ENCODE measurements around the gene RALGAPA1. TPM values are rescaled to one million over a fixed set of nuclear protein-coding genes. Genes with fewer than 3 reads are reported as not detected.
"Not testable (repeated sequence)": the region's sequence is repeated elsewhere in the genome, so short reads cannot be mapped to it uniquely, and the experiment has no call there.

Gene RALGAPA1
- total and polyA plus RNA-seq, 2 donors = 24.1 to 28.7 TPM

GRCh38 chr14:35607380-35607779 lies 201.7 kb downstream of the RALGAPA1 start:
- Histone ChIP-seq H3K4me1 (ENCODE audit: control insufficient read depth in 2 of 2, insufficient read depth in 2 of 2, low read length in 2 of 2) (no peaks in the 10 kb centered on the region), H3K27me3 (ENCODE audit: control insufficient read depth in 2 of 2, insufficient read depth in 1 of 2, low read length in 1 of 2) (no peaks in the 10 kb centered on the region), H3K27ac (ENCODE audit: low read depth in 1 of 2, low read length in 1 of 2) (no peak overlapping the region), H3K4me3 (ENCODE audit: low read length in 2 of 2) (no peak overlapping the region), H3K9me3 (ENCODE audit: control insufficient read depth in 2 of 2, insufficient read depth in 1 of 2, low read length in 1 of 2) (no peaks in the 10 kb centered on the region), H3K36me3 (ENCODE audit: control insufficient read depth in 2 of 2, insufficient read depth in 2 of 2, low read length in 1 of 2) (peaks cover 2 to 6% of the 10 kb centered on the region in 2 donors)
- WGBS = 89% methylated on average over 3 of the region's 3 CpGs
- DNase-seq (ENCODE audit: low read depth in 6 of 9, low spot score in 9 of 9) = no peak

GRCh38 chr14:35600253-35600652 lies 208.8 kb downstream of the RALGAPA1 start:
- 98% methylated on average over 1 of the region's 1 CpG for WGBS
- Histone ChIP-seq H3K4me1 (ENCODE audit: control insufficient read depth in 2 of 2, insufficient read depth in 2 of 2, low read length in 2 of 2) (no peaks in the 10 kb centered on the region), H3K36me3 (ENCODE audit: control insufficient read depth in 2 of 2, insufficient read depth in 2 of 2, low read length in 1 of 2) (peaks cover 0 to 9% of the 10 kb centered on the region in 2 donors), H3K27ac (ENCODE audit: low read depth in 1 of 2, low read length in 1 of 2) (no peak overlapping the region), H3K4me3 (ENCODE audit: low read length in 2 of 2) (no peak overlapping the region), H3K9me3 (ENCODE audit: control insufficient read depth in 2 of 2, insufficient read depth in 1 of 2, low read length in 1 of 2) (no peaks in the 10 kb centered on the region), H3K27me3 (ENCODE audit: control insufficient read depth in 2 of 2, insufficient read depth in 1 of 2, low read length in 1 of 2) (no peaks in the 10 kb centered on the region)
- no peak for DNase-seq (ENCODE audit: low read depth in 6 of 9, low spot score in 9 of 9)

- Histone ChIP-seq H3K4me3 (ENCODE audit: low read length in 2 of 2) (no peak overlapping the region), H3K4me1 (ENCODE audit: control insufficient read depth in 2 of 2, insufficient read depth in 2 of 2, low read length in 2 of 2) (no peaks in the 10 kb centered on the region), H3K9me3 (ENCODE audit: control insufficient read depth in 2 of 2, insufficient read depth in 1 of 2, low read length in 1 of 2) (no peaks in the 10 kb centered on the region), H3K27ac (ENCODE audit: low read depth in 1 of 2, low read length in 1 of 2) (no peak overlapping the region), H3K36me3 (ENCODE audit: control insufficient read depth in 2 of 2, insufficient read depth in 2 of 2, low read length in 1 of 2) (no peaks in the 10 kb centered on the region), H3K27me3 (ENCODE audit: control insufficient read depth in 2 of 2, insufficient read depth in 1 of 2, low read length in 1 of 2) (no peaks in the 10 kb centered on the region)
- DNase-seq (ENCODE audit: low read depth in 6 of 9, low spot score in 9 of 9) = no peak
- 98% methylated on average over 2 of the region's 2 CpGs for WGBS
These were observed 214.5 kb downstream of the RALGAPA1 start for GRCh38 chr14:35594616-35595015.

GRCh38 chr14:35587373-35587772 lies 221.7 kb downstream of the RALGAPA1 start:
- not testable (repeated sequence) for H3K36me3 ChIP-seq (ENCODE audit: control insufficient read depth in 2 of 2, insufficient read depth in 2 of 2, low read length in 1 of 2); H3K27ac ChIP-seq (ENCODE audit: low read depth in 1 of 2, low read length in 1 of 2); H3K4me3 ChIP-seq (ENCODE audit: low read length in 2 of 2); DNase-seq (ENCODE audit: low read depth in 6 of 9, low spot score in 9 of 9); H3K9me3 ChIP-seq (ENCODE audit: control insufficient read depth in 2 of 2, insufficient read depth in 1 of 2, low read length in 1 of 2); H3K27me3 ChIP-seq (ENCODE audit: control insufficient read depth in 2 of 2, insufficient read depth in 1 of 2, low read length in 1 of 2); H3K4me1 ChIP-seq (ENCODE audit: control insufficient read depth in 2 of 2, insufficient read depth in 2 of 2, low read length in 2 of 2)
- 96% methylated on average over 3 of the region's 3 CpGs for WGBS

- no peak for DNase-seq (ENCODE audit: low read depth in 6 of 9, low spot score in 9 of 9)
- H3K4me3 ChIP-seq (ENCODE audit: low read length in 2 of 2) = no peak overlapping the region
- no peak overlapping the region for H3K27ac ChIP-seq (ENCODE audit: low read depth in 1 of 2, low read length in 1 of 2)
- H3K4me1 ChIP-seq (ENCODE audit: control insufficient read depth in 2 of 2, insufficient read depth in 2 of 2, low read length in 2 of 2) = no peaks in the 10 kb centered on the region
- H3K36me3 ChIP-seq (ENCODE audit: control insufficient read depth in 2 of 2, insufficient read depth in 2 of 2, low read length in 1 of 2) = no peaks in the 10 kb centered on the region
- H3K9me3 ChIP-seq (ENCODE audit: control insufficient read depth in 2 of 2, insufficient read depth in 1 of 2, low read length in 1 of 2) = no peaks in the 10 kb centered on the region
- H3K27me3 ChIP-seq (ENCODE audit: control insufficient read depth in 2 of 2, insufficient read depth in 1 of 2, low read length in 1 of 2) = no peaks in the 10 kb centered on the region
These were observed 230.5 kb downstream of the RALGAPA1 start for GRCh38 chr14:35578639-35579038.

GRCh38 chr14:35578135-35578534 lies 231.0 kb downstream of the RALGAPA1 start:
- DNase-seq (ENCODE audit: low read depth in 6 of 9, low spot score in 9 of 9) = no peak
- Histone ChIP-seq H3K27ac (ENCODE audit: low read depth in 1 of 2, low read length in 1 of 2) (no peak overlapping the region), H3K9me3 (ENCODE audit: control insufficient read depth in 2 of 2, insufficient read depth in 1 of 2, low read length in 1 of 2) (no peaks in the 10 kb centered on the region), H3K4me3 (ENCODE audit: low read length in 2 of 2) (no peak overlapping the region), H3K27me3 (ENCODE audit: control insufficient read depth in 2 of 2, insufficient read depth in 1 of 2, low read length in 1 of 2) (no peaks in the 10 kb centered on the region), H3K36me3 (ENCODE audit: control insufficient read depth in 2 of 2, insufficient read depth in 2 of 2, low read length in 1 of 2) (no peaks in the 10 kb centered on the region), H3K4me1 (ENCODE audit: control insufficient read depth in 2 of 2, insufficient read depth in 2 of 2, low read length in 2 of 2) (no peaks in the 10 kb centered on the region)
- 96% methylated on average over 2 of the region's 2 CpGs for WGBS

GRCh38 chr14:35576856-35577255 lies 232.2 kb downstream of the RALGAPA1 start:
- 97% methylated on average over 1 of the region's 1 CpG for WGBS

GRCh38 chr14:35576260-35576659 lies 232.8 kb downstream of the RALGAPA1 start:
- no peak for DNase-seq (ENCODE audit: low read depth in 6 of 9, low spot score in 9 of 9)
- H3K36me3 ChIP-seq (ENCODE audit: control insufficient read depth in 2 of 2, insufficient read depth in 2 of 2, low read length in 1 of 2) = no peaks in the 10 kb centered on the region
- no peaks in the 10 kb centered on the region for H3K4me1 ChIP-seq (ENCODE audit: control insufficient read depth in 2 of 2, insufficient read depth in 2 of 2, low read length in 2 of 2)
- H3K27ac ChIP-seq (ENCODE audit: low read depth in 1 of 2, low read length in 1 of 2) = no peak overlapping the region
- no peaks in the 10 kb centered on the region for H3K9me3 ChIP-seq (ENCODE audit: control insufficient read depth in 2 of 2, insufficient read depth in 1 of 2, low read length in 1 of 2)
- H3K27me3 ChIP-seq (ENCODE audit: control insufficient read depth in 2 of 2, insufficient read depth in 1 of 2, low read length in 1 of 2) = no peaks in the 10 kb centered on the region
- H3K4me3 ChIP-seq (ENCODE audit: low read length in 2 of 2) = no peak overlapping the region

More at GRCh38 chr14:35576856-35577255, 232.2 kb downstream of the RALGAPA1 start:
- Histone ChIP-seq H3K27me3 (ENCODE audit: control insufficient read depth in 2 of 2, insufficient read depth in 1 of 2, low read length in 1 of 2) (no peaks in the 10 kb centered on the region), H3K4me1 (ENCODE audit: control insufficient read depth in 2 of 2, insufficient read depth in 2 of 2, low read length in 2 of 2) (no peaks in the 10 kb centered on the region), H3K9me3 (ENCODE audit: control insufficient read depth in 2 of 2, insufficient read depth in 1 of 2, low read length in 1 of 2) (no peaks in the 10 kb centered on the region), H3K36me3 (ENCODE audit: control insufficient read depth in 2 of 2, insufficient read depth in 2 of 2, low read length in 1 of 2) (no peaks in the 10 kb centered on the region), H3K27ac (ENCODE audit: low read depth in 1 of 2, low read length in 1 of 2) (no peak overlapping the region), H3K4me3 (ENCODE audit: low read length in 2 of 2) (no peak overlapping the region)
- DNase-seq (ENCODE audit: low read depth in 6 of 9, low spot score in 9 of 9) = no peak

- DNase-seq (ENCODE audit: low read depth in 6 of 9, low spot score in 9 of 9) = no peak
- Histone ChIP-seq H3K4me1 (ENCODE audit: control insufficient read depth in 2 of 2, insufficient read depth in 2 of 2, low read length in 2 of 2) (no peaks in the 10 kb centered on the region), H3K4me3 (ENCODE audit: low read length in 2 of 2) (no peak overlapping the region), H3K27ac (ENCODE audit: low read depth in 1 of 2, low read length in 1 of 2) (no peak overlapping the region), H3K36me3 (ENCODE audit: control insufficient read depth in 2 of 2, insufficient read depth in 2 of 2, low read length in 1 of 2) (no peaks in the 10 kb centered on the region), H3K9me3 (ENCODE audit: control insufficient read depth in 2 of 2, insufficient read depth in 1 of 2, low read length in 1 of 2) (no peaks in the 10 kb centered on the region), H3K27me3 (ENCODE audit: control insufficient read depth in 2 of 2, insufficient read depth in 1 of 2, low read length in 1 of 2) (no peaks in the 10 kb centered on the region)
- 93% methylated on average over 2 of the region's 2 CpGs for WGBS
These were observed 235.2 kb downstream of the RALGAPA1 start for GRCh38 chr14:35573911-35574310.

- no peak overlapping the region for H3K27ac ChIP-seq (ENCODE audit: low read depth in 1 of 2, low read length in 1 of 2)
- no peaks in the 10 kb centered on the region for H3K9me3 ChIP-seq (ENCODE audit: control insufficient read depth in 2 of 2, insufficient read depth in 1 of 2, low read length in 1 of 2)
- H3K27me3 ChIP-seq (ENCODE audit: control insufficient read depth in 2 of 2, insufficient read depth in 1 of 2, low read length in 1 of 2) = no peaks in the 10 kb centered on the region
- no peak overlapping the region for H3K4me3 ChIP-seq (ENCODE audit: low read length in 2 of 2)
- no peaks in the 10 kb centered on the region for H3K36me3 ChIP-seq (ENCODE audit: control insufficient read depth in 2 of 2, insufficient read depth in 2 of 2, low read length in 1 of 2)
- DNase-seq (ENCODE audit: low read depth in 6 of 9, low spot score in 9 of 9) = no peak
- no peaks in the 10 kb centered on the region for H3K4me1 ChIP-seq (ENCODE audit: control insufficient read depth in 2 of 2, insufficient read depth in 2 of 2, low read length in 2 of 2)
- 97% methylated on average over 8 of the region's 8 CpGs for WGBS
These were observed 237.5 kb downstream of the RALGAPA1 start for GRCh38 chr14:35571598-35571997.

All from thymus (tissue), 11 donors.